Thymus (tissue), 11 donors: ENCODE data around the gene EDN1. TPM values are rescaled to one million over a fixed set of nuclear protein-coding genes. Genes with fewer than 3 reads are reported as not detected.

ENCODE experiments used
- DNase-seq, 9 donors: peaks; one replicate each; pipeline ENCODE4 v3.0.0-alpha.2; 2013; ENCODE audit warnings: low spot score in 9 of 9, low read depth in 6 of 9, missing footprints in 1 of 9
- H3K27ac ChIP-seq, 2 donors: one replicate each; pipeline ENCODE4 v1.5.1; 2013; ENCODE audit warnings: control low read depth in 1 of 2, low read depth in 1 of 2, low read length in 1 of 2, mild to moderate bottlenecking in 1 of 2, moderate library complexity in 1 of 2
- H3K27me3 ChIP-seq, 2 donors: one replicate each; pipeline ENCODE4 v1.5.1; 2013; ENCODE audit warnings: low read length in 1 of 2; ENCODE audit not compliant: control insufficient read depth in 2 of 2, insufficient read depth in 1 of 2
- H3K36me3 ChIP-seq, 2 donors: one replicate each; pipeline ENCODE4 v1.5.1; 2013; ENCODE audit warnings: low read length in 1 of 2, mild to moderate bottlenecking in 1 of 2, moderate library complexity in 1 of 2; ENCODE audit not compliant: control insufficient read depth in 2 of 2, insufficient read depth in 2 of 2
- H3K4me1 ChIP-seq, 2 donors: one replicate each; pipeline ENCODE4 v1.5.1; 2013; ENCODE audit warnings: low read length in 2 of 2; ENCODE audit not compliant: control insufficient read depth in 2 of 2, insufficient read depth in 2 of 2
- H3K4me3 ChIP-seq, 2 donors: one replicate each; pipeline ENCODE4 v1.5.1; 2013; ENCODE audit warnings: low read length in 2 of 2, control low read depth in 1 of 2, mild to moderate bottlenecking in 1 of 2
- H3K9me3 ChIP-seq, 2 donors: one replicate each; pipeline ENCODE4 v1.5.1; 2013; ENCODE audit warnings: low read length in 1 of 2, mild to moderate bottlenecking in 1 of 2; ENCODE audit not compliant: control insufficient read depth in 2 of 2, insufficient read depth in 1 of 2
- WGBS: extraction: QIAGEN DNeasy Blood & Tissue Kit; methylation state at CpG from one replicate; pipeline ENCODE4 v1.1.7; 2013; 5-methylcytosine and 5-hydroxymethylcytosine counted together
- polyA plus RNA-seq: library from polyadenylated mRNA; stranded (reverse); fragments of 200-250 nt; gene quantifications from one replicate; pipeline ENCODE4 v1.2.3, GENCODE V29; 2013
- total RNA-seq: library from RNA; stranded (reverse); fragments of 120-200 nt; gene quantifications from one replicate; pipeline ENCODE4 v1.2.4, GENCODE V29; 2013
- donor health status: healthy.

The EDN1 gene
- total and polyA plus RNA-seq, 2 donors, result 1.0 to 14.3 TPM

DNA sequence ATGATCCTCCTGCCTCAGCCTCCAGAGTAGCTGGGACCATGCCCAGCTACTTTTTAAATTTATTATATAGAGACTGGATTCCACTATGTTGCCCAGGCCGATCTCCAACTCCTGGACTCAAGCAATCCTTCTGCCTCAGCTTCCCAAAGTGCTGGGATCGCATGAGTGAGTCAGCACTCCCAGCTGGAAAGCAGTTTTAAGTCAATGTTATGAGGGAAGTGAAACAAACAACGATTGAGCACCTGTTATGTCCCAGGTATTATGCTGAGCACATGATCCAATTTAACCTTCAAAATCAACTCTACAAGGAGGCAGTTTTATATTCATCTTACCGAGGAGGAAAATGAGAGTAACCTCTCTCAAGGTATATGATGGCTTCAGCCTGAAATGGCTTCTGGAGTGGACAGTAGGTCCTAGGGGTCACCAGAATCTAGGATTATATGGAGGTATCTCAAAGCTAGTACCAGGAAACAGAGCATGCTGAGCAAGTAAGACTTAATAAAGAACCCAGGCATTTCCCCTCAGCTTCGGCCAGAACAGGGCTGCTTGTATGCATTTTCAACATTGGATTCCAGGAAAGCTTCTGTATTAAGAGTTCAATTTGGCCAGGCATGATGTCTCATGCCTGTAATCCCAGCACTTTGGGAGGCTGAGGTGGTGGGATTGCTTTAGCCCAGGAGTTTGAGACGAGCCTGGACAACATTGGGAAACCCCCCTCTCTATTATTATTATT is 55.0 kb downstream of the EDN1 start:
- Histone ChIP-seq H3K4me1 (peaks cover 0 to 2% of the 10 kb centered on the region in 2 donors), H3K9me3 (no peaks in the 10 kb centered on the region), H3K36me3 (no peaks in the 10 kb centered on the region), H3K27ac (no peak overlapping the region), H3K4me3 (no peak overlapping the region), H3K27me3 (no peaks in the 10 kb centered on the region)
- DNase-seq, result no peak
- WGBS, result 87% methylated on average over 6 of the region's 6 CpGs

GRCh38 chr6:12345694-12346058 is 55.5 kb downstream of the EDN1 start:
- no peak overlapping the region for H3K4me3 ChIP-seq
- no peaks in the 10 kb centered on the region for H3K9me3 ChIP-seq
- WGBS, result 97% methylated on average over 5 of the region's 5 CpGs
- H3K27me3 ChIP-seq, result no peaks in the 10 kb centered on the region
- H3K36me3 ChIP-seq, result no peaks in the 10 kb centered on the region
- no peak overlapping the region for H3K27ac ChIP-seq
- DNase-seq, result no peak
- peaks cover 0 to 2% of the 10 kb centered on the region in 2 donors for H3K4me1 ChIP-seq
